SK-MEL-5 (cell line): ENCODE results near the gene TBC1D22A. TPM values are rescaled to one million over a fixed set of nuclear protein-coding genes. Genes with fewer than 3 reads are reported as not detected.

Experiments used
- DNase-seq: peaks from one replicate; pipeline ENCODE4 v3.0.0-alpha.2; 2016; ENCODE audit warnings: low read depth, low spot score
- in situ Hi-C: cut with HindIII; loops from 2 replicates; pipeline ENCODE4 v1.10.0; 2016; ENCODE audit warnings: low sequenced_read_pairs, high pct_unique_total_duplicates, low pct_unique_long_range_greater_than_20kb
- total RNA-seq: library from RNA; depleted of rRNA; stranded (reverse); fragments of >200 nt; shearing (Covaris generic); gene quantifications from 2 replicates; pipeline ENCODE4 v1.2.3, GENCODE V29; 2014

The TBC1D22A gene
- total RNA-seq, 1 experiment from 2014 or later = 14.4 TPM

GRCh38 chr22:47056361-47056760 lies 293.9 kb downstream of the TBC1D22A start:
- no peak for DNase-seq
- in situ Hi-C loops = no loop called here

- no peak for DNase-seq
- in situ Hi-C loops = no loop called here
These were observed 294.5 kb downstream of the TBC1D22A start for GRCh38 chr22:47056776-47057470.

- in situ Hi-C loops = no loop called here
- DNase-seq = no peak
These were observed 295.6 kb downstream of the TBC1D22A start for GRCh38 chr22:47057916-47058585.

GRCh38 chr22:47059076-47059475 lies 296.6 kb downstream of the TBC1D22A start:
- in situ Hi-C loops = no loop called here
- DNase-seq = no peak

- no peak for DNase-seq
- in situ Hi-C loops = no loop called here
These were observed 297.3 kb downstream of the TBC1D22A start for GRCh38 chr22:47059701-47060161.

- no peak for DNase-seq
- in situ Hi-C loops = no loop called here
These were observed 298.3 kb downstream of the TBC1D22A start for GRCh38 chr22:47060718-47061117.

GRCh38 chr22:47061226-47061625 lies 298.8 kb downstream of the TBC1D22A start:
- in situ Hi-C loops = no loop called here
- DNase-seq = no peak

GRCh38 chr22:47062126-47062525 lies 299.7 kb downstream of the TBC1D22A start:
- no peak for DNase-seq
- in situ Hi-C loops = no loop called here

GRCh38 chr22:47063071-47063509 lies 300.6 kb downstream of the TBC1D22A start:
- no peak for DNase-seq
- in situ Hi-C loops = no loop called here

GRCh38 chr22:47063606-47064005 lies 301.2 kb downstream of the TBC1D22A start:
- in situ Hi-C loops = no loop called here

GRCh38 chr22:47064016-47064415 lies 301.6 kb downstream of the TBC1D22A start:
- no peak for DNase-seq
- in situ Hi-C loops = no loop called here

More at GRCh38 chr22:47063606-47064005, 301.2 kb downstream of the TBC1D22A start:
- DNase-seq = no peak

GRCh38 chr22:47064416-47064815 lies 302.0 kb downstream of the TBC1D22A start:
- in situ Hi-C loops = no loop called here
- DNase-seq = no peak

- DNase-seq = no peak
- in situ Hi-C loops = no loop called here
These were observed 303.5 kb downstream of the TBC1D22A start for GRCh38 chr22:47065756-47066615.

- in situ Hi-C loops = no loop called here
- no peak for DNase-seq
These were observed 304.1 kb downstream of the TBC1D22A start for GRCh38 chr22:47066616-47066905.

- in situ Hi-C loops = no loop called here
- DNase-seq = no peak
These were observed 305.0 kb downstream of the TBC1D22A start for GRCh38 chr22:47067321-47067890.

GRCh38 chr22:47067911-47068625 lies 305.6 kb downstream of the TBC1D22A start:
- no peak for DNase-seq
- in situ Hi-C loops = no loop called here

- DNase-seq = no peak
- in situ Hi-C loops = no loop called here
These were observed 306.2 kb downstream of the TBC1D22A start for GRCh38 chr22:47068626-47068996.

- in situ Hi-C loops = no loop called here
These were observed 306.8 kb downstream of the TBC1D22A start for GRCh38 chr22:47069270-47069669.

More at GRCh38 chr22:47069270-47069669, 306.8 kb downstream of the TBC1D22A start:
- no peak for DNase-seq
